Pancreas (tissue), 10 donors: ENCODE measurements around the gene FOXI3. TPM values are rescaled to one million over a fixed set of nuclear protein-coding genes. Genes with fewer than 3 reads are reported as not detected.

ENCODE experiments used
- ATAC-seq, 4 donors: fragments of 200-7000 bp; cut with Tn5 transposase; one replicate each; pipeline versions ENCODE4 v1.8.0 to v1.9.1; 2020; ENCODE audit warnings: mild to moderate bottlenecking in 4 of 4, moderate library complexity in 4 of 4
- DNase-seq, 6 donors: peaks; one replicate each; pipeline ENCODE4 v3.0.0-alpha.2; 2020
- FAIRE-seq: peaks from 2 replicates; lab custom pipeline; 2012; peaks lifted over from hg19 to GRCh38; lab: Jason Lieb, UNC
- H3K27ac ChIP-seq, 4 donors: fragments of 200-600 bp; sonication (generic); 1 replicate in 3 of 4; 2 replicates in 1 of 4; pipeline versions ENCODE4 v1.5.0 to v1.8.0; 2020
- H3K27me3 ChIP-seq, 4 donors: fragments of 200-600 bp; one replicate each; pipeline ENCODE4 v1.8.0; 2021
- H3K36me3 ChIP-seq, 3 donors: fragments of 200-600 bp; sonication (generic) in 1 of 3; one replicate each; pipeline versions ENCODE4 v1.5.0 to v1.8.0; 2020 to 2021
- H3K4me1 ChIP-seq, 3 donors: fragments of 200-600 bp; one replicate each; pipeline ENCODE4 v1.8.0; 2021
- H3K4me3 ChIP-seq, 4 donors: fragments of 200-600 bp; sonication (generic) in 2 of 4; one replicate each; pipeline versions ENCODE4 v1.5.0 to v1.8.0; 2020 to 2021
- H3K9me3 ChIP-seq, 4 donors: fragments of 200-600 bp; one replicate each; pipeline ENCODE4 v1.8.0; 2021
- WGBS, 2 donors: extraction: QIAGEN DNeasy Blood & Tissue Kit; methylation state at CpG; one replicate each; pipeline ENCODE4 v1.1.7; 2013; 5-methylcytosine and 5-hydroxymethylcytosine counted together
- intact Hi-C, 3 donors: fragments of 100-400 bp; cut with DNase I; formaldehyde crosslinking; loops; one replicate each; pipeline versions ENCODE4 v1.11.1 to v1.14.2; 2022
- polyA plus RNA-seq, 2 donors: library from polyadenylated mRNA; stranded (reverse); fragments of 200-250 nt; gene quantifications; one replicate each; pipeline ENCODE4 v1.2.3, GENCODE V29; 2013
- total RNA-seq, 6 donors: library from RNA; stranded (reverse); fragmentation: NEBNext Ultra II Directional in 4 of 6; extraction: Animal tissue kit (Norgen Biotek cat#: 25700) in 4 of 6; gene quantifications; one replicate each; pipeline versions ENCODE4 v1.2.1 to v1.2.4, GENCODE V29; 2021 to 2023
- TF ChIP-seq, protein P1 (sequence below), 4 donors: fragments of 200-600 bp; sonication (generic) in 3 of 4; IDR thresholded peaks; one replicate each; pipeline versions ENCODE4 v1.5.0 to v1.8.0; 2021; ENCODE audit warnings: antibody characterized with exemption in 4 of 4
- donor health status: healthy with polysubstance abuse.
- donor health status: DM: no; HTN: no; CAD: no; lungs with moderate emphysema.
- donor health status: DM: no; HTN: no; CAD: no.
- donor health status: control.
- donor health status: control.
- donor health status: Bipolar disorder and iron deficiency.
- donor health status: DM: yes; HTN: yes; CAD: no.
- donor health status: DM: no; HTN: no; CAD: no.
- donor health status: DM: no; HTN: no; CAD: no.
- donor health status: DM: yes; HTN: yes; CAD: no.

Gene FOXI3
- total and polyA plus RNA-seq, 8 donors: not detected

DNA sequence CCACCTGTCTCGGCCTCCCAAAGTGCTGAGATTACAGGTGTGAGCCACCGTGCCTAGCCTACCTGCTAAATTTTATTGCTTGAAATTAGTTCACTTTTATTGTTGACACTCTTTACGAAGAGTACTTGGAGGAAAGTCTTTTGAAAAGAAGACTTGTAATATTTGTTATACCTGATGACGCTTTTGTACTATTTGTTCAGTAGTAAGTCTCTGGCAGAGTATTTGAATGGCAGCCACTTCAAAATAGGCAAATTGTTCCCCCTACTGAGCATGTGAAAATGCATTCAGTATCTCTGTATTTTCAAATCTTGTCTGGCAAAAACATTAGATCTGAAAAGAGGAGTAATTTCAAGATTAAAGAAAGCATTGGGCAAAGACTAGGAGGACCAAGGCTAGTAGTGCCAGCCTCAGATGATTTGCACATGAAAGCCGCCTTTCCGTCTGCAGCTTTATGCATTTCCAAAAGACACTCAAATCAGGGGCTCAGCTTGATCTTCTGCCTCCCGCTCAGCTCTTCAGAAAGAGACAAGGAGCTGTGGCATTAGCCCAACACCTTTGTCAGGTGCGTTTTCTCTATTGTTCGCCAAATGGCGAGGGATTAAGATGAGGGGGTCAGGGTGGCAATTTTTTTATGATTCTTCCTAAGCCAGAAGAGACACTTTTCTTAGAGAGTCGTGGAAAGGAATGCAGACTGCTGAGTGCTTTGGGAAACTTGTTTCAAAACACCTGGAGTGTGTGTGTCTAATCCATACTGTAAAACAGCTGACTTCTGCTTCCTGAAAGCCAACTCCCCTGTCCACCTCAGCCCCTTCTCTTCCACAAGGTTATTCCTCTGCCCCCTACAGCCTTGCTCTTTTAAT lies 18.8 kb upstream of the FOXI3 start:
- Histone ChIP-seq H3K9me3 (no peaks in the 10 kb centered on the region), H3K27ac (no peak overlapping the region), H3K4me1 (no peaks in the 10 kb centered on the region), H3K27me3 (no peaks in the 10 kb centered on the region), H3K36me3 (no peaks in the 10 kb centered on the region), H3K4me3 (no peak overlapping the region)
- TF ChIP-seq, protein P1, sequence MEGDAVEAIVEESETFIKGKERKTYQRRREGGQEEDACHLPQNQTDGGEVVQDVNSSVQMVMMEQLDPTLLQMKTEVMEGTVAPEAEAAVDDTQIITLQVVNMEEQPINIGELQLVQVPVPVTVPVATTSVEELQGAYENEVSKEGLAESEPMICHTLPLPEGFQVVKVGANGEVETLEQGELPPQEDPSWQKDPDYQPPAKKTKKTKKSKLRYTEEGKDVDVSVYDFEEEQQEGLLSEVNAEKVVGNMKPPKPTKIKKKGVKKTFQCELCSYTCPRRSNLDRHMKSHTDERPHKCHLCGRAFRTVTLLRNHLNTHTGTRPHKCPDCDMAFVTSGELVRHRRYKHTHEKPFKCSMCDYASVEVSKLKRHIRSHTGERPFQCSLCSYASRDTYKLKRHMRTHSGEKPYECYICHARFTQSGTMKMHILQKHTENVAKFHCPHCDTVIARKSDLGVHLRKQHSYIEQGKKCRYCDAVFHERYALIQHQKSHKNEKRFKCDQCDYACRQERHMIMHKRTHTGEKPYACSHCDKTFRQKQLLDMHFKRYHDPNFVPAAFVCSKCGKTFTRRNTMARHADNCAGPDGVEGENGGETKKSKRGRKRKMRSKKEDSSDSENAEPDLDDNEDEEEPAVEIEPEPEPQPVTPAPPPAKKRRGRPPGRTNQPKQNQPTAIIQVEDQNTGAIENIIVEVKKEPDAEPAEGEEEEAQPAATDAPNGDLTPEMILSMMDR (IDR thresholded peaks at IDR 0.05): no peak
- intact Hi-C loops: no loop called here
- DNase-seq: no peak
- 57 to 59% methylated on average over 11 of the region's 11 CpGs for WGBS, 2 donors
- FAIRE-seq: no peak
- ATAC-seq: no peak

DNA sequence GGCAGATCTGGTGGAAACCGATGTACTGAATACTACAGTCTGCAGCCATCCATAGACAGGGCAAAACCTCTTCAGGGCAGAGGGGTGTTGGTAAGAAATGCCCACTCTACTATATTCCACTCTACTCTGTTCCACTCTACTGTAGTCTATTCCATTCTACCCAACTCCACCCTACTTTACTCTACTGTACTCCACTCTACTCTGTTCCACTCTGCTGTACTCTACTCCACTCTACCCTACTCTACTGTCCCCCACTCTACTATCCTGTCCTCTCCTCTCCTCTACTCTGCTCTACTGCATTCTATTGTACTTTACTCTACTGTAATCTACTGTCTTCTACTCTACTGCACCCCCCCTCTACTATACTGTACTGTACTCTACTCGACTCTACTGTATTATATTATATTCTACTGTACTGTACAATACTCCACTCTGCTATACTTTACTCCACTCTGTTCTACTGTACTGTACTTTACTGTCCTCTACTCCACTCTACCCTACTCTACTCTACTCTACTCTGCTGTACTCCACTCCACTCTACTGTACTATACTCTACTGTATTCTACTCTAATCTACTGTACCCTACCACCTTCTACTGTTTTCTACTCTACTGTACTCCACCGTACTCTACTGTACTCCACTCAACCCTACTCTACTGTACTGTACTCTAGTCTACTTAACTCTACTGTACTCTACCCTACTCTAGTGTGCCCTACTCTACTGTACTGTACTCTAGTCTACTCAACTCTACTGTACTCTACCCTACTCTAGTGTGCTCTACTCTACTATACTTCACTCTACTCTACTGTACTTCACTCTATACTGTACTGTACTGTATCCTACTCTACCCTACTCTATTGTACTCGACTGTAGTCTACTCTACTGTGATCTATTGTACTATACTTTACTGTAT lies 17.0 kb upstream of the FOXI3 start:
- TF ChIP-seq, protein P1 (IDR thresholded peaks at IDR 0.05): no peak
- Histone ChIP-seq H3K36me3 (no peaks in the 10 kb centered on the region), H3K27ac (no peak overlapping the region), H3K4me1 (no peaks in the 10 kb centered on the region), H3K9me3 (no peaks in the 10 kb centered on the region), H3K27me3 (no peaks in the 10 kb centered on the region), H3K4me3 (no peak overlapping the region)
- intact Hi-C loops: no loop called here
- FAIRE-seq (no peak), DNase-seq (no peak), ATAC-seq (no peak)
- WGBS, 2 donors: 68 to 81% methylated on average over 4 of the region's 4 CpGs

DNA sequence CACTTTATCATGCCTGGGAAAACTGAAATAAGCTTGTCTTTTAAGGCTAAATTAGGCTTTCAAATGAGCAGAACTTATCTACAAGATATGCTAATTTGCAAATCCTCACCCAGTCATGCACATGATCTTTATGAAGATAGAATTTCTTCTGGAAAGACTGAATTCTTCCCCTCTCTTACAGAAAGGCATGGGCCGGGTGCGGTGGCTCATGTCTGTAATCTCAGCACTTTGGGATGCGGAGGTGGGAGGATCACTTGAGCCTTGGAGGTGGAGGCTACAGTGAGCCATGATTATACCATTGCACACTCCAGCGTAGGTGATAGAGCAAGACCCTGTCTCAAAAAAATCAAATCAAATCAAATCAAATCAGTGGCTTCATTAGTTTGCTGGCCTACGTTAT lies 11.7 kb upstream of the FOXI3 start:
- no peaks in the 10 kb centered on the region for H3K4me1 ChIP-seq
- no peak for DNase-seq
- H3K9me3 ChIP-seq: no peaks in the 10 kb centered on the region
- intact Hi-C loops: no loop called here
- H3K27me3 ChIP-seq: no peaks in the 10 kb centered on the region
- FAIRE-seq: no peak
- H3K4me3 ChIP-seq: no peak overlapping the region
- H3K27ac ChIP-seq: no peak overlapping the region
- no peaks in the 10 kb centered on the region for H3K36me3 ChIP-seq
- TF ChIP-seq, protein P1 (IDR thresholded peaks at IDR 0.05): no peak
- 78 to 87% methylated on average over 5 of the region's 5 CpGs for WGBS, 2 donors
- no peak for ATAC-seq

DNA sequence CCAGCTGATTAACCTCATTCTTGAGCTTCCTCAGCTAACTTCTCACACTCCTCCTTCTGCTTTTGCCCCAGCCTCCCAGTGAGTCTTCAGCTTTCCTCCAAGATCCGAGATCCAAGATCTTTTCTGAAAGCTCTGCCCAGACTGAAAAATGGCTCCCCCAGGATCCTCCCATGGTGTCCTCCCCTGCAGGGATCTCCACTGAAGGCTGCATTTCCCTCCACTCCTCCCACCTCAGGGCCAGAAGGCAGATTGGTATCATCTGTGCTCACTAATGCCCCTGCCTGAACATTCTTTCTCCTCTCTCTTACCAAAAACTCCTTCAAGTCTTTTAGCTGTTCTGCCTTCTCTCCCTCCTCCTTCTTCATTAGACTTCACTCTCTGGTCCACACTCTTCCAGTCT lies 6.1 kb upstream of the FOXI3 start:
- FAIRE-seq (no peak), DNase-seq (no peak), ATAC-seq (no peak)
- Histone ChIP-seq H3K27ac (no peak overlapping the region), H3K4me3 (no peak overlapping the region), H3K9me3 (no peaks in the 10 kb centered on the region), H3K36me3 (no peaks in the 10 kb centered on the region), H3K4me1 (no peaks in the 10 kb centered on the region), H3K27me3 (peaks cover 4 to 20% (median 12%) of the 10 kb centered on the region in 4 donors)
- intact Hi-C loops: no loop called here
- 35 to 54% methylated on average over 1 of the region's 1 CpG for WGBS, 2 donors
- TF ChIP-seq, protein P1 (IDR thresholded peaks at IDR 0.05): no peak
